CD4-positive, alpha-beta T cell treated with Interferon alpha-2 for 1 hour (primary cell): Measurements from ENCODE around the gene MMP11.

Experiments
- DNase-seq, 2 donors: peaks; one replicate each; pipeline ENCODE4 v3.0.0-alpha.2; 2020 to 2022

Gene MMP11

GRCh38 chr22:23781511-23782183, 9.0 kb downstream of the MMP11 start:
- DNase-seq: no peak

- no peak for DNase-seq
Observed at GRCh38 chr22:23782252-23782651, 9.6 kb downstream of the MMP11 start.

DNA sequence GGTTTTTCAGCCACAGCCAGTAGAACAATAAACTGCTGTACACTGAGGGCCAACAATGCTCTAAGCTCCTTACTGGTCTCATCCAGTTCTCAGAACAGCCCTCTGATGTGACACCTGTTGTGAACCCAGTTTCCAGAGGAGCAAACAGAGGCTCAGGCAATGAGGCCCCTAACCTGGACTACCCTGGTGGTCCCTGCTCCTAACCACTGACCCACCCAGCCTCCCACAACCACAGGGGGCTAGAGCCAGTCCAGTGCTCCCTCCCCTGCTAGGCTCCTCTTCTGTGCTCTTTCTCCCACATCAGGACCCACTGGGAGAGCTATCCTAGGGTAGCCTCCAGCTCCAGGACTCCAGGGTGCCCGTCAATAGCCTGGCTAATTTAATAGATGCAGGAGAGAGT, 10.1 kb downstream of the MMP11 start:
- no peak for DNase-seq

GRCh38 chr22:23783265-23784150, 10.9 kb downstream of the MMP11 start:
- DNase-seq: no peak

DNA sequence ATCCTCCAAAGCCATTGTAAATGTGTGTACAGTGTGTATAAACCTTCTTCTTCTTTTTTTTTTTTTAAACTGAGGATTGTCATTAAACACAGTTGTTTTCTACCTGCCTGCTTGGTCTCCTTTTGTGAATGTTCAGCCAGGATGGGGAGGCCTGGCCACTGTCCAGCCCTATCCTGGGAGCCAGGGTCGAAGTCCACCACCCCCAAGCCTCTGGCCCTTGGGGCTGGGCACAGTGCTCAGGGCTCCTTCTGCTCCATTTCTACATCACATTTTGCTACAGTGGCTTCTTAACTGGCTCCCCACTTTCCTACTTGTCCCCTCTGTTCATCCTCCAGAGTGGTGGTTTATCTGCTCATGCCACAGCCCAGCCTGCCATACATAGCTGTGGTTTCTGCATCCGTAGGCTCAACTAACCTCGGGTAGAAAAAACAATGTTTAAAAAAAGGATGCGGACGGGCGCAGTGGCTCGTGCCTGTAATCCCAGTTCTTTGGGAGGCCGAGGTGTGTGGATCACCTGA, 11.6 kb downstream of the MMP11 start:
- peak in 1 of 2 donors; percentile 21 for DNase-seq

DNA sequence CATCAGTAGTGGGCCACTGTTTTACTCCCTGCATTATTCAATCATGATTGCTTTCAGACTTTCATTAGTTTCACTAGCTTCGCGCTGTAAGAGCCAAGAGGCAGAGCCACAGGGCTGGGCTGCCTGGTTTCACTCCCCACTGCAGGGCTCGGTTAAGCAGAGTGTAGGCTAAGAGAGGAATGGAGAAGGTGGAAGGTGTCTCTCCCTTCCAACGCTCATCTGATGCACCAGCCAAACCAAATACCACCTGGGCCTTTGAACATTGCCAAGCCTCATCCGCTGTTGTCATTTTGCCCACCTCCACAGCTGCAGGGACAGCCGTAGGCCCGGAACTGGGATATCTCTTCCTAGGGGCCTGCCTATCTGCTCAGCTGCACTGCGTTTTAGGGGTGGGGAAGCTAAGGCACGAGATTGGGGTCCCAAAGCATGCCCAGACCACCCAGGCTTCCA, 13.6 kb downstream of the MMP11 start:
- DNase-seq: no peak

DNA sequence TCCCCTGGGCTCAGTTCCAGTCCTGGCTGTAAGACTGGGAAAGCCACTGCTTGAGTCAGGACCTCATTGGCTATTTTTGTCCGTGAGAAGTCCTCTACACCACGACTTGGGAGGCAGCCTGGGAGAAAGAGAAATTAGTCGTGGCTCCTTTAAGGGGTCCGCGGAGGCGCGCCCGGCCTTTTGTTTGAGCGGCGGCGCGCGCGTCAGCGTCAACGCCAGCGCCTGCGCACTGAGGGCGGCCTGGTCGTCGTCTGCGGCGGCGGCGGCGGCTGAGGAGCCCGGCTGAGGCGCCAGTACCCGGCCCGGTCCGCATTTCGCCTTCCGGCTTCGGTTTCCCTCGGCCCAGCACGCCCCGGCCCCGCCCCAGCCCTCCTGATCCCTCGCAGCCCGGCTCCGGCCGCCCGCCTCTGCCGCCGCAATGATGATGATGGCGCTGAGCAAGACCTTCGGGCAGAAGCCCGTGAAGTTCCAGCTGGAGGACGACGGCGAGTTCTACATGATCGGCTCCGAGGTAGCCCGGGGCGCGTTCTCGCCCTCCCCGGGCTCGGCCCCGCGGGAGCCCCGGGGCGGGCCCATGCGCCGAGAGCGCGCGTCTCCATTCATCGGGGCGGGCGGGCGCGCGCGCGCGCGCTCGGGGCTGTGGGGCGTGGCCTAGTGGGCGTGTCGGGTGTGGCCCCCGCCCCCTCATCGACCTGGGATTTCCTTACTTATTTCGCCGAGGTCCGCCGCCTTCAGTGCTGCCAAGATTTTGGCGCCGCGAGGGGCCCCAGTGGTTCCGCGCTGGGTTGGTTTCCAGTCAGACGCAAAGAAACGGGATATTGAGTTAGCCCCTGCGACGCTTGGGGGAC, 14.3 kb downstream of the MMP11 start, which contains the start of gene SMARCB1:
SMARCB1 (plus strand) TSS at position 215 of the 848 bp plus-strand sequence; CDS start at position 419, 204 bp downstream.
- peak; percentile 87 to 94 for DNase-seq

DNA sequence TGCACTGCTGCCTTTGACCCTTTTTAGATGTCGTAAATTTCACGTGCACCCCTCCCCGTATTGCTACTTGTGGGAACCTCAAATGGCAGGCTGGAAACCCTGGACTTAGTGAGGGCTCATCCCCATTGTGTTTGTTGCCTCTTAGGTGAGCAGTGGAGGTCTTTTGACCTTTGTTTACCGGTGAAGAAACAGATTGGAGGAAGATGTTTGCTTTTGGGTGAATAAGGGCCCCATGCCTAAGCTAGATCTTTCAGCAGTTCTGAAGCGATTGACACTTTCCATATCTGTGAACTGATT, 14.9 kb downstream of the MMP11 start:
- no peak for DNase-seq

DNA sequence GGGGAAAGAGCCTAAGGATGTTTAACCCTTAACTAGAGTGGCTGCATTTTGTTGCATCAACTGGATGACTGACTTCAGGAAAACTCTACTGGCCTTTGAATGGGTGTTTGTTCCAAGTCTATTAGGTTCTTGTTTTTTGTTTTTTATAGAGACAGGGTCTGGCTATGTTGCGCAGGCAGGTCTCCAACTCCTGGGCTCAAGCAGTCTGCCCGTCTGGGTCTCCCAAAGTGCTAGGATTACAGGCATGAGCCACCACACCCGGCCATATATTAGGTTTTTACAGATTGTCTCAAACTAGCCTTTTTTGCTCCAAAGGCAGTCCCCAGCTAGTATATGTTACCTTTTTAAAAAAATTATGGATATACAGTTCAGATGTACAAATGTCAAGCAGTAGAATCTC, 15.3 kb downstream of the MMP11 start:
- DNase-seq: no peak

GRCh38 chr22:23789121-23789520, 16.5 kb downstream of the MMP11 start:
- DNase-seq: no peak

DNA sequence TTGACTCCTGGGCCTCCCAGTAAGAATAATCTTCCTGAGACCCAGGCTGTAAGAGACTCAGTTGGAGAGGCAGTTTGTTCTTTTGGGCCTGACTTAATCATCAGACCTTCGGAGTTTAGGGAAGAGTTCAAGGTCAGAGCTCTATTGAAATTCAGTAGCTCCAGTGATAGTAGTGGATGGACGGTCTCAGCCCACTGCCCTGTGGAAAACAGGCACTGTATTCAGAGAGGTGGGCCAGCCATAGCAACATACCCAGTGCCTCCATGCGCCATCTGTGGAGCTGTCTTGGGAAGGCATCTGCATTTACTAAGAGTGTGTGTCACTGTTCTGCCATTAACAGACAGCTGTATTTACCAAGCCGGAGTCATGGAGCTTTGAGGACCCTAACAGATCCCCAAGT, 17.0 kb downstream of the MMP11 start:
- no peak for DNase-seq

GRCh38 chr22:23790819-23791737, 18.4 kb downstream of the MMP11 start:
- DNase-seq: no peak

DNA sequence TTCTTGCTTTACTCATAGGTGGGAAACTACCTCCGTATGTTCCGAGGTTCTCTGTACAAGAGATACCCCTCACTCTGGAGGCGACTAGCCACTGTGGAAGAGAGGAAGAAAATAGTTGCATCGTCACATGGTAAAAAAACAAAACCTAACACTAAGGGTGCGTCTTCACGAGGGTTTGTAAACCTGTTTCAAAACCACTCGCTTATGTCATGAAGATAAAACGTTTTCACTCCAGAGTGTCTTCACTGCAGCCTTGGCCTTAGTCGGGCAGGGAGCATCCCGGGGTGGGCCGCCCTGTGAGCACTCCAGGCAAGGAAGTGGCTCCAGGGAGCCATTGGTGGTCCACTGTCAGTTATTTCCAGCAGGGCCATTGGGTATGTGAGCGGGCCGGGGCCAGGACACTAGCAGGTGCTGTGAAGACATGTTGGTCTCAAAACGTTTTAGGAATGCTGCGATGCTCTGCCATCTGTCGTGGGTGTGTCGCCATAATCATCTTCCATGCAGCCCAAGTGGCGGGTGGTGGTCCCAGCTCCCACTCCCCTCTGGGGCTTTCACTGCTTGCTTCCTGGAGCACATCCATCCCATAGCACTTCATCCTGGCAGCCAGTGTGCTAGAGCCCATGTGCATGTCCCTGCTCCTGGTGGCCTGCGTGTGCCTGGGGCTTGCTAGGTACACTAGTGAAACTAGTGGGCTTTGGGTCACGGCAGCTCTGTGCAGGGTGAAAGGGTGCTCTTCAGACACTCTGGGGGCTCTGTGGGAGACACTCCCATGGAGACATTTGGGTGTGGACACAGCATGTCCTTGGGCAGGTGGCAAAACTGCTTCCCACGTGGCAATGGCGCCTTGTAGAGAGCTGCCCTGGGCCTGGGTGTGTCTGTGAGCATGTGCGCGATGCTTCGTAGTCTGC, 19.3 kb downstream of the MMP11 start:
- no peak for DNase-seq

- no peak for DNase-seq
Observed at GRCh38 chr22:23793326-23793725, 20.7 kb downstream of the MMP11 start.

DNA sequence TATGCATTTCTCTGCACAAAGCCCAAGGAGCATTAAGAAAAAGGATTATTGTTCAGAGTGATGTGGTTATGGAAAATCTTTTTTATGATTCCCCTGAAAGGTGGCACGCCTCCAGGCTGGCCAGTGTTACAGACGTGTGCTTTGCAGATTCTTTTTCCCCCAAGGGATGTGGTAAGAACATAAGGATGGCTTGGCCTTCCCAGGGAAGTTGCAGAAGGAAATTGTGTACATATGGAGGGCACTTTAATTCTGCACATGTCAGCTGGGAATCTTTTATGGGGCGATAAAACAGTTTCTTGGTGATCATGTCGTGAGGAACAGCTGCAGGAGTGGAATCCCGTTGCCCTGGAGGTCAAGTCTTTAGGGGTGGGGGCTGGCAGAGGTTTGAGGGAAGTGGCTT, 23.8 kb downstream of the MMP11 start:
- DNase-seq: no peak

DNA sequence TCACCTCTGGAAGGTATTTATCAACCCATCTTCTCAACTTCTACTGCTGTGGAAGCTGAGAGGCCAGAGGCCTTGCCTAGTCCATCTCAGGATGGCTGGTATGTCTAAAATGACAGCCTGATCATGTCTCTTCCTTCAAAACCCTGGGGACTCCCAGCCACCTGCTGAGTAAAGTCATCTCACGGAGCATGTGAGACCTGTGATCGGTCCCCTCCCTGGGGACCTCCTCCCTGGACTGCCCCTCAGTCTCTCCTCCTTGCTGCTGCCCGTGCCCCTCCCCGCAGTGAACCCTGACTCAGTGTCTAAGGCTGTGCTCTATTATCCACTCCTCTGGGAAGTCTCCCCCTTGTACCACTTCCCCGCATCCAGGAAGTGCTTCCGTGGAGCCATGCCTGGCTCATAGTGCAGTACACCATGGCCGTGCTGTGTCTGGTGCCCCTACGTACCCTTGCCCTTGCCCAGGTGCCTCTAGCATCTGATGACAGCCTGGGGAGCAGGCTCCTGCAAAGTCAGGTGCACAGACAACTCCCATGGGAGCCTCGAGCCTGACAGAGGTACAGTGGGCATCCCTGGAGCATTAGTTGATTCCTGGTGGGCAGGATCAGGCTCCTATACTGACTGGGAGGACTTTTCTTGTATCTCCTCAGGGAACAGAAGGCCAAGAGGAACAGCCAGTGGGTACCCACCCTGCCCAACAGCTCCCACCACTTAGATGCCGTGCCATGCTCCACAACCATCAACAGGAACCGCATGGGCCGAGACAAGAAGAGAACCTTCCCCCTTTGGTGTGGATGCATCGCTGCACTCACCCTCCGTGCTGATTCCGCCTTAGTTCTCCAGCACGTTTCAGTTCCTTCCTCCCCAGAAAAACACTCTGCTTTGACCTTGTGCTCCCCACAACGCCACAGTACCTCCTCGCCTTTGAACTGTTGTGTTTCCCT, 27.9 kb downstream of the MMP11 start:
- DNase-seq: peak in 1 of 2 donors; percentile 31

DNA sequence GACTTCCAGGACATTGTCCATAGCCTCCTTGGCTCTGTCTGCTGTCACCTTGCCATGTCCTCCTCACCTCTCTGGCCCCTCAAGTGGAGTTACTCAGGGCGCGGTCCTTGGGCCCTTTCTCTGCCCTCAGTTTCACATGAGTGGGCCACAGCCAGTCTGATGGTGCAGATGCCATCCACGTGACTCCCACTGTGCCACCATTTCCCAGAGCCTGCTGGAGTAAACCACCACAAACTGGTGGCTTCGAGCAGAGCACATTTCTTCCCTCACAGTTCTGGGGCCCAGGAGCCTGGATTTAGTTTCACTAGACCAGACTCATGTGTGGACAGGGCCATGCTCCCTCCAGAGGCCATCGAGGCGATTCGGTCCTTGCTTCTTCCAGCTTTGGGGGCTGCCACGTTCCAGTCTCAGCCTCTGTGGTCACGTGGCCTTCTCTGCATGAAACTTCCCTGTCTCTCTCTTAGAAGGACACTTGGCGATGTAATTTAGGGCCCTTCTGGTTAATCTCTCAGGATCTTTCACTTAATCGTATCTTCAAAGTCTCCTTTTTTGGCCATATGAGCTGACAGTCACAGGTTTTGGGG, 28.7 kb downstream of the MMP11 start:
- no peak for DNase-seq

- DNase-seq: no peak
Observed at GRCh38 chr22:23801886-23802377, 29.3 kb downstream of the MMP11 start.
